Caco-2 (cell line): Measurements from ENCODE around the gene NUBPL. TPM values are rescaled to one million over a fixed set of nuclear protein-coding genes. Genes with fewer than 3 reads are reported as not detected.
"Not testable (repeated sequence)": the region's sequence is repeated elsewhere in the genome, so short reads cannot be mapped to it uniquely, and the experiment has no call there.

Experiments
- BruUV-seq: library from RNA; stranded (reverse); fragments of 400-500 nt; replicated peaks from 2 replicates; lab custom pipeline; 2021; lab: Mats Ljungman, UMichigan
- CTCF ChIA-PET: fragments of 300-600 bp; sonication (Branson Sonifier 250); formaldehyde crosslinking; loops from one replicate; lab custom pipeline; 2022; ENCODE audit warnings: antibody characterized with exemption; lab: Charles Lee
- POLR2A ChIA-PET: fragments of 300-600 bp; sonication (Branson Sonifier 250); formaldehyde crosslinking; loops from one replicate; lab custom pipeline; 2022; ENCODE audit warnings: antibody characterized with exemption; lab: Charles Lee
- DNase-seq, 2 experiments: peaks; one replicate each; pipeline versions ENCODE4 v3.0.0 to v3.0.0-alpha.2; 2020 to 2022
- H3K27me3 ChIP-seq: replicated peaks from 2 replicates; pipeline ENCODE4 v1.6.0; 2011; ENCODE audit warnings: low read length; ENCODE audit not compliant: control insufficient read depth, insufficient read depth
- H3K36me3 ChIP-seq: 2 replicates; pipeline ENCODE4 v1.5.1; 2011; ENCODE audit warnings: low read length; ENCODE audit not compliant: control insufficient read depth, insufficient read depth
- H3K4me1 ChIP-seq: fragments of 250-450 bp; sonication (Bioruptor Pico); 2 replicates; pipeline ENCODE4 v1.5.1; 2020; ENCODE audit warnings: mild to moderate bottlenecking
- H3K4me3 ChIP-seq: 2 replicates; pipeline ENCODE4 v1.5.1; 2011; ENCODE audit warnings: low read depth, mild to moderate bottlenecking, control low read depth, low read length
- H3K9me3 ChIP-seq: fragments of 250-450 bp; sonication (Bioruptor Pico); 2 replicates; pipeline ENCODE4 v1.5.1; 2020; ENCODE audit warnings: mild to moderate bottlenecking, moderate library complexity
- H3K27ac Mint-ChIP-seq: one replicate; pipeline ENCODE4 v1.8.0; 2022; ENCODE audit warnings: mixed read lengths; ENCODE audit not compliant: unreplicated experiment
- H3K27me3 Mint-ChIP-seq: one replicate; pipeline ENCODE4 v1.8.0; 2022; ENCODE audit warnings: mixed read lengths; ENCODE audit not compliant: insufficient read depth, unreplicated experiment
- H3K36me3 Mint-ChIP-seq: one replicate; pipeline ENCODE4 v1.8.0; 2022; ENCODE audit warnings: mild to moderate bottlenecking, mixed read lengths; ENCODE audit not compliant: insufficient read depth, unreplicated experiment
- H3K4me1 Mint-ChIP-seq: one replicate; pipeline ENCODE4 v1.8.0; 2022; ENCODE audit warnings: low read depth, mixed read lengths; ENCODE audit not compliant: unreplicated experiment
- H3K4me3 Mint-ChIP-seq: one replicate; pipeline ENCODE4 v1.8.0; 2022; ENCODE audit warnings: mild to moderate bottlenecking, moderate library complexity, mixed read lengths; ENCODE audit not compliant: unreplicated experiment
- H3K9me3 Mint-ChIP-seq: one replicate; pipeline ENCODE4 v1.8.0; 2022; ENCODE audit warnings: mixed read lengths; ENCODE audit not compliant: unreplicated experiment
- intact Hi-C: fragments of 100-400 bp; cut with micrococcal nuclease; formaldehyde crosslinking; loops from one replicate; pipeline ENCODE4 v1.10.0; 2022; ENCODE audit not compliant: unreplicated experiment
- total RNA-seq: library from RNA; stranded (reverse); gene quantifications from 2 replicates; pipeline ENCODE4 v1.2.3, GENCODE V29; 2022
- TF ChIP-seq, protein P1 (sequence below), 2 experiments: fragments of 200-600 bp in 1 of 2; IDR thresholded peaks; 1 replicate in 1 of 2; 2 replicates in 1 of 2; pipeline versions ENCODE4 v1.5.1 to v1.8.0; 2011 to 2022; ENCODE audit warnings: antibody characterized with exemption in 1 of 2, control low read depth in 1 of 2, inconsistent platforms in 1 of 2, low read depth in 1 of 2, low read length in 1 of 2, mild to moderate bottlenecking in 1 of 2, moderate library complexity in 1 of 2; ENCODE audit not compliant: insufficient read depth in 1 of 2, severe bottlenecking in 1 of 2, unreplicated experiment in 1 of 2

The NUBPL gene
- total RNA-seq, 1 experiment from 2014 or later: 13.9 TPM

DNA sequence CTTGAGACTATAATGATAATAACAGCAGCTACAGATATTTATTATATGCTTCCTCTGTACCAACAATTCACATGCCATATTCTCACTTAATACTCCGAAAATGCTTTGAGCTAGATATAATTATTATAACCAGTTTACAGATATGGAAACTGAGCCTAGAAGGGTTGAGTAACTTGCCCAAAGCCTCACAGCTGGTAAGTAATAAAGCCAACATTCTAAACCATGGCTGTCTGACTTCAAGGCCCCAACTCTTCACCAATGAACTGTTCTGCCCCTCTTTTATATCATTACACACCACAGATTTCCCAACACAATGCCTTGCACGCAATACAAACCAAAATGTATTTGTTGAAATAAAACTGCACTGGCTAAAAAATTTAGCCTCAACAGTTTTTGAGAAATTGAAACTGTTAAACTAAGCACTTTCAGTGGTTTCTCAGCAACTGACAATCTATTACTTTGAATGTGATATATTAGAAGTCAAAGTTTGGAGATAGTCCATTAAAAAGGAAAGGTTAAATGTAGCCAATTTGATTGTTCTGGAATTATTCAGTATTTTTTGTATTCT, 293.4 kb downstream of the NUBPL start:
- H3K27ac Mint-ChIP-seq: no peak overlapping the region
- H3K4me3 Mint-ChIP-seq: no peak overlapping the region
- no peaks in the 10 kb centered on the region for H3K9me3 ChIP-seq
- no peaks in the 10 kb centered on the region for H3K27me3 Mint-ChIP-seq
- H3K36me3 Mint-ChIP-seq: no peaks in the 10 kb centered on the region
- ChIA-PET CTCF (no interaction called here), POLR2A (no interaction called here)
- H3K27me3 ChIP-seq: no peaks in the 10 kb centered on the region
- peaks cover 9% of the 10 kb centered on the region for H3K9me3 Mint-ChIP-seq
- DNase-seq: no peak
- no peaks in the 10 kb centered on the region for H3K36me3 ChIP-seq
- no TSS peak for BruUV-seq
- TF ChIP-seq, protein P1, sequence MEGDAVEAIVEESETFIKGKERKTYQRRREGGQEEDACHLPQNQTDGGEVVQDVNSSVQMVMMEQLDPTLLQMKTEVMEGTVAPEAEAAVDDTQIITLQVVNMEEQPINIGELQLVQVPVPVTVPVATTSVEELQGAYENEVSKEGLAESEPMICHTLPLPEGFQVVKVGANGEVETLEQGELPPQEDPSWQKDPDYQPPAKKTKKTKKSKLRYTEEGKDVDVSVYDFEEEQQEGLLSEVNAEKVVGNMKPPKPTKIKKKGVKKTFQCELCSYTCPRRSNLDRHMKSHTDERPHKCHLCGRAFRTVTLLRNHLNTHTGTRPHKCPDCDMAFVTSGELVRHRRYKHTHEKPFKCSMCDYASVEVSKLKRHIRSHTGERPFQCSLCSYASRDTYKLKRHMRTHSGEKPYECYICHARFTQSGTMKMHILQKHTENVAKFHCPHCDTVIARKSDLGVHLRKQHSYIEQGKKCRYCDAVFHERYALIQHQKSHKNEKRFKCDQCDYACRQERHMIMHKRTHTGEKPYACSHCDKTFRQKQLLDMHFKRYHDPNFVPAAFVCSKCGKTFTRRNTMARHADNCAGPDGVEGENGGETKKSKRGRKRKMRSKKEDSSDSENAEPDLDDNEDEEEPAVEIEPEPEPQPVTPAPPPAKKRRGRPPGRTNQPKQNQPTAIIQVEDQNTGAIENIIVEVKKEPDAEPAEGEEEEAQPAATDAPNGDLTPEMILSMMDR (IDR thresholded peaks at IDR 0.05; ENCODE audit: insufficient read depth in 1 of 2, low read depth in 1 of 2, low read length in 1 of 2, severe bottlenecking in 1 of 2, unreplicated experiment in 1 of 2): no peak
- H3K4me3 ChIP-seq: no peak overlapping the region
- no peaks in the 10 kb centered on the region for H3K4me1 Mint-ChIP-seq
- intact Hi-C loops: no loop called here
- H3K4me1 ChIP-seq: no peaks in the 10 kb centered on the region

DNA sequence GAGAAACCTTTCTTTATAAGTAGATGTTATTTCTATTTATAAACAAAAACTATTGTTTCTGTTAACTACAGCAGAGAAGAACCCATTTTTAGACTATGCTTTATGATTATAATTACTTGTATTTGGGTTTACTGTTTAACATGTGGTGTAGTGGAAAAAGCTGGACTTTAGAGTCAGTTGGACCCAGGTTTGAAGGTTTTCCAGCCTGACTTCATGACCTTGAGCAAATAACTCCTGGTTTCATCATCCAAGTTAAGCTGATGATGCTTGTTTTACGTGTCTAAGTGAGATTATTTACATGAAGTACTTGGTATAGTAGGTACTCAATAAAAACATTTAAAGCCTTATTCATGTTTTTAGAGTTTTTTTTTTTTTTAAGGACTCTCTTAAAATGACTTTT, 294.1 kb downstream of the NUBPL start:
- POLR2A ChIA-PET: no interaction called here

DNA sequence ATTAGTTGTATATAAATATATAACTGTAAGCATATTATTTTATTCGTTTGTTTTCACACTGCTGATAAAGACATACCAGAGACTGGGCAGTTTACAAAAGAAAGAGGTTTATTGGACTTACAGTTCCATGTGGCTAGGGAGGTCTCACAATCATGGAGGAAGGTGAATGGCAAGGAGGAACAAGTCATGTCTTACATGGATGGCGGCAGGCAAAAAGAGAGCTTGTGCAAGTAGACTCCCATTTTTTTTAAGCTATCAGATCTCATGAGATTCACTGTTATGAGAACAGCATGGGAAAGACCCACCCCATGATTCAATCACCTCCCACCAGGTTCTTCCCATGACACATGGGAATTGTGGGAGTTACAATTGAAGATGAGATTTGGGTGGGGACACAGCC, 294.8 kb downstream of the NUBPL start:
- H3K4me3 ChIP-seq, H3K27me3 ChIP-seq, H3K36me3 ChIP-seq, H3K27me3 Mint-ChIP-seq, intact Hi-C loops, DNase-seq, CTCF ChIA-PET, H3K36me3 Mint-ChIP-seq, H3K9me3 ChIP-seq, H3K27ac Mint-ChIP-seq, H3K4me1 Mint-ChIP-seq, H3K9me3 Mint-ChIP-seq, POLR2A ChIA-PET, H3K4me1 ChIP-seq, BruUV-seq, H3K4me3 Mint-ChIP-seq: not testable (repeated sequence)

More for the DNA sequence above, 294.1 kb downstream of the NUBPL start:
- no peak overlapping the region for H3K27ac Mint-ChIP-seq
- H3K27me3 Mint-ChIP-seq: no peaks in the 10 kb centered on the region
- no peaks in the 10 kb centered on the region for H3K36me3 ChIP-seq
- no peaks in the 10 kb centered on the region for H3K9me3 ChIP-seq
- H3K4me1 ChIP-seq: no peaks in the 10 kb centered on the region
- CTCF ChIA-PET: no interaction called here
- DNase-seq: no peak
- H3K36me3 Mint-ChIP-seq: no peaks in the 10 kb centered on the region
- no peak overlapping the region for H3K4me3 ChIP-seq
- H3K27me3 ChIP-seq: no peaks in the 10 kb centered on the region
- intact Hi-C loops: no loop called here
- H3K4me1 Mint-ChIP-seq: no peaks in the 10 kb centered on the region
- H3K4me3 Mint-ChIP-seq: no peak overlapping the region
- no TSS peak for BruUV-seq
- peaks cover 9% of the 10 kb centered on the region for H3K9me3 Mint-ChIP-seq
- TF ChIP-seq, protein P1 (IDR thresholded peaks at IDR 0.05; ENCODE audit: insufficient read depth in 1 of 2, low read depth in 1 of 2, low read length in 1 of 2, severe bottlenecking in 1 of 2, unreplicated experiment in 1 of 2): no peak
